Measurements from ENCODE around the gene C16orf74.

C16orf74 gene

GRCh38 chr16:85773044-85773443 is 22.1 kb upstream of the C16orf74 start:
- DNase-seq = no peak

GRCh38 chr16:85770741-85771140 is 19.8 kb upstream of the C16orf74 start:
- DNase-seq = no peak

- no peak for DNase-seq
Observed at GRCh38 chr16:85768199-85768598, 17.3 kb upstream of the C16orf74 start.

- no peak for DNase-seq
Observed at GRCh38 chr16:85767531-85767930, 16.6 kb upstream of the C16orf74 start.

- DNase-seq = no peak
Observed at GRCh38 chr16:85765767-85766166, 14.9 kb upstream of the C16orf74 start.

GRCh38 chr16:85765211-85765610 is 14.3 kb upstream of the C16orf74 start:
- DNase-seq = no peak

GRCh38 chr16:85763616-85764015 is 12.7 kb upstream of the C16orf74 start:
- no peak for DNase-seq

- no peak for DNase-seq
Observed at GRCh38 chr16:85762970-85763369, 12.1 kb upstream of the C16orf74 start.

- no peak for DNase-seq
Observed at GRCh38 chr16:85761861-85762260, 11.0 kb upstream of the C16orf74 start.

- DNase-seq = no peak
Observed at GRCh38 chr16:85759631-85760419, 8.9 kb upstream of the C16orf74 start.

GRCh38 chr16:85759136-85759535 is 8.2 kb upstream of the C16orf74 start:
- DNase-seq = no peak

GRCh38 chr16:85757341-85757822 is 6.5 kb upstream of the C16orf74 start:
- DNase-seq = no peak

- no peak for DNase-seq
Observed at GRCh38 chr16:85755929-85756768, 5.3 kb upstream of the C16orf74 start.

- no peak for DNase-seq
Observed at GRCh38 chr16:85754413-85754812, 3.5 kb upstream of the C16orf74 start.

- DNase-seq = no peak
Observed at GRCh38 chr16:85753976-85754375, 3.1 kb upstream of the C16orf74 start.

- no peak for DNase-seq
Observed at GRCh38 chr16:85753559-85753958, 2.7 kb upstream of the C16orf74 start.

GRCh38 chr16:85752511-85753420 is 1.9 kb upstream of the C16orf74 start:
- no peak for DNase-seq

GRCh38 chr16:85751698-85752501 is 1.0 kb upstream of the C16orf74 start:
- no peak for DNase-seq

- no peak for DNase-seq
Observed at GRCh38 chr16:85750146-85750826, 610 bp downstream of the C16orf74 start.

GRCh38 chr16:85749771-85750145 is 1.1 kb downstream of the C16orf74 start:
- DNase-seq = no peak

GRCh38 chr16:85746460-85747215 is 4.3 kb downstream of the C16orf74 start:
- no peak for DNase-seq
